Stomach smooth muscle (tissue), 2 donors: Measurements from ENCODE around the gene ADK.

ENCODE experiments used
- H3K27ac ChIP-seq: one replicate; pipeline ENCODE4 v1.7.0; 2013; ENCODE audit warnings: mild to moderate bottlenecking, low read length, inconsistent platforms
- H3K27me3 ChIP-seq, 2 donors: one replicate each; pipeline ENCODE4 v1.7.0; 2013; ENCODE audit warnings: low read length in 2 of 2; ENCODE audit not compliant: insufficient read depth in 2 of 2, control insufficient read depth in 1 of 2
- H3K36me3 ChIP-seq, 2 donors: one replicate each; pipeline ENCODE4 v1.7.0; 2013; ENCODE audit warnings: low read length in 2 of 2; ENCODE audit not compliant: control insufficient read depth in 2 of 2, insufficient read depth in 2 of 2
- H3K4me1 ChIP-seq: one replicate; pipeline ENCODE4 v1.7.0; 2013; ENCODE audit warnings: low read length; ENCODE audit not compliant: control insufficient read depth, insufficient read depth
- H3K4me3 ChIP-seq, 2 donors: one replicate each; pipeline ENCODE4 v1.7.0; 2013; ENCODE audit warnings: low read length in 2 of 2
- H3K9ac ChIP-seq, 2 donors: one replicate each; pipeline ENCODE4 v1.7.0; 2013; ENCODE audit warnings: low read length in 2 of 2, mild to moderate bottlenecking in 1 of 2
- H3K9me3 ChIP-seq, 2 donors: one replicate each; pipeline ENCODE4 v1.7.0; 2013; ENCODE audit warnings: low read length in 2 of 2; ENCODE audit not compliant: control insufficient read depth in 2 of 2
- donor health status: healthy.
- donor health status: Pancreatic carcinoma.

The ADK gene

DNA sequence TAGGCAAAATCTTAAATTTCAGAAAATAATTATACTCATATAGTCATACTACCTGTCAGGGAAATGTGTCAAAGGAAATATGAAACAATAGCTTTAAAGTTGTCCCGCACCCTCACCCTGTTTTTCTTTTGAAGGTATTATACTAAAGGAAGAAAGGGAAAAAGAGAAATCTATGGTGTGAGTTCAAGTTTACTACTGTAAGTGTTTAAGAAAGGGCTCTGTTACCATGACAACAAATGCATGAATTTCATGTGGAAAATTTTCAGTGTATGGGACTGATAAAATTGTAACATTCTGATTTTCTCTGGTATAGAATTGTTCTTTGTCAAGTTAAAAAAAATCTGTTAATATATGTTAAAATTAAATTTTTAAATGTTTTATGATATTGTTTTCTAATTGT, 229.8 kb downstream of the ADK start:
- no peaks in the 10 kb centered on the region for H3K4me1 ChIP-seq
- H3K9me3 ChIP-seq, result no peaks in the 10 kb centered on the region
- H3K4me3 ChIP-seq, result no peak overlapping the region
- no peak overlapping the region for H3K27ac ChIP-seq
- no peak overlapping the region for H3K9ac ChIP-seq
- H3K36me3 ChIP-seq, result no peaks in the 10 kb centered on the region
- H3K27me3 ChIP-seq, result no peaks in the 10 kb centered on the region

DNA sequence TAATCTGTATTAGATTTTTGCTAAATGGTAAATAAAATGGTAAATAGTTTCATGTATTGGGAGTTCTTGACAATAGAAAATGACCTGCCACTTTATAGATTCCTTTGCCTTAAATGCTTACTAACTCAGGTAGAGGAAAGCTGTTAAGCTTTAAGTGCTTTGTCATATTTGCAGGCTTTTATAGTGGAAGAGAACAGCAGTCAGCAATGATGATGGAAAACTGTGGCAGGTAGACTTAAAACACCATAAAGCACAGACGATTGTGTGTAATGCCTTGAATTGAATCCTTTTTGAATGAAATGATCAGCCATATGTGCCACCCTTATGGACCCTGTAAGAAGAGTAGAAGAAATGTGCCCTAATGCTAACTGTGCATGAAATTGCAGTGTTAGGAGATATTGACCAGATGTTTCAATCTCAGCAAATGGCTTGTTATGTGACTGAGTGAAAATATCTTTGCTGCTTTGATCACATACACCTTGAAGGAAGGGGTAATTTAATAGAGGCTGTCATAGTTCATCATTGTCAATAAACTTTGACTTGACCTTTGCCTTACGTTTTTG, 230.4 kb downstream of the ADK start:
- no peak overlapping the region for H3K27ac ChIP-seq
- no peaks in the 10 kb centered on the region for H3K4me1 ChIP-seq
- no peak overlapping the region for H3K9ac ChIP-seq
- H3K4me3 ChIP-seq, result no peak overlapping the region
- no peaks in the 10 kb centered on the region for H3K9me3 ChIP-seq
- no peaks in the 10 kb centered on the region for H3K27me3 ChIP-seq
- no peaks in the 10 kb centered on the region for H3K36me3 ChIP-seq

DNA sequence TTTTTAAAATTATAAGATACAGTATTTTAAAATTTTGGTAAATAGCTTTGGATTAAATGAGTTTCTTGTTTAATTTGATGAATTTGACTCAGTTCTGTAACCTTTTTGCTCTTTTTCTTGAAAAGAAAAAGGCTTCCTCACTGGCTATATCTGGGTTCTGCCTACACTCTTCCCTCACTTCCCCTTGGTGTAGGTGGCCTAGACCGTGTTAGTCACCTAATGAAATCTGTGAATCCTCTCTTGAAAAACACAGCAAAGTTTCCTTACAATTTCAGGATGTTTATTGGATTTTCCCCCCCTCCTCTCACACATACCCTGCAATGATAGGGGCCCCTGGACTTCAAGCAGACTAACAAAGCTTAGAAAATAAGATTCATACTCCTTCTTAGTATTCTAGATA, 231.6 kb downstream of the ADK start:
- Histone ChIP-seq H3K36me3 (no peaks in the 10 kb centered on the region), H3K4me1 (no peaks in the 10 kb centered on the region), H3K27me3 (no peaks in the 10 kb centered on the region), H3K9ac (no peak overlapping the region), H3K27ac (no peak overlapping the region), H3K4me3 (no peak overlapping the region), H3K9me3 (no peaks in the 10 kb centered on the region)

DNA sequence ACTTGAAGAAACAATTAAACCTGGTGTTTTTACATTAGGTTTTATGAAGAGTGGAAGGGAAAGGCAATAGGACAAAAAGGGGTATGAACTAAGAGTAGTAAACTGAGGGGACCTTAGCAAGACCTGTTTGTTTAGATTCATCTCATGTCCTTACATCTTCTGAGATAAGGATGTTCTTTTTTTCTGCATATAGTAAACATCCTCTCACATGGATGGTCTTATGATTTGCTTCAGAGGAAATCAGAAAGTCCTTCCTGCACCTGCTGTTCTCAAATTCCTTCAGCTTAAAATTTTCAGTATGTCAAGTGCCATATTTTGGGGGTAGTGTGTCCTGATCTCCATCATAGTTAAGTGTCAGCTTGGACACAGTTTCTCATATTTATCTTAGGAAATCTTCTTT, 232.6 kb downstream of the ADK start:
- Histone ChIP-seq H3K27ac (no peak overlapping the region), H3K4me3 (no peak overlapping the region), H3K4me1 (no peaks in the 10 kb centered on the region), H3K27me3 (no peaks in the 10 kb centered on the region), H3K9me3 (no peaks in the 10 kb centered on the region), H3K9ac (no peak overlapping the region), H3K36me3 (no peaks in the 10 kb centered on the region)

DNA sequence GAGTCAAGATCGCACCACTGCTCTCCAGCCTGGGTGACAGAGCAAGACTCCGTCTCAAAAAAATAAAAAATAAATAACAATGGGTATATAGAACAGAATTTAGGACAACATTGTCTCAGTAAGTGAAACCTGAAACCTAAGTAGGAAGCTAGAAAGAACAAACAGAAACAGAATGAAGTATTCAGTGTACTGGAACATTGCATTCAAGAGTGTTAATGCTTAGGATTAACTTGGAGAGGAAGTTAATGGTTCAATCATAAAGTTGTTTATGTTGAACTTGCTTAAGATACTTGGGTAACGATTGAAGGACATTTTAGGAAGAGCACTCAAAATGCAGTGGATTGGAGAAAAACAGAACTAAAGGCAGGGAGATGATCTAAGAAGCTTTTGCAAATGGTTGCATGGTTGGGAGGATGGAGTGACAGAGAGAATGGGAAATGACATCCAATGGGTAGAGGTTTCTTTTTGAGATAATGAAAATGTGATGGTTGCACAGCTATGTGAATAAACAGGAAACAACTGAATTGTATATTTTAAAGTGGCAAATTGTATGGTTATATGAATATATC, 233.7 kb downstream of the ADK start:
- Histone ChIP-seq H3K27me3 (no peaks in the 10 kb centered on the region), H3K9me3 (no peaks in the 10 kb centered on the region), H3K36me3 (no peaks in the 10 kb centered on the region), H3K9ac (no peak overlapping the region), H3K27ac (no peak overlapping the region), H3K4me3 (no peak overlapping the region), H3K4me1 (no peaks in the 10 kb centered on the region)

DNA sequence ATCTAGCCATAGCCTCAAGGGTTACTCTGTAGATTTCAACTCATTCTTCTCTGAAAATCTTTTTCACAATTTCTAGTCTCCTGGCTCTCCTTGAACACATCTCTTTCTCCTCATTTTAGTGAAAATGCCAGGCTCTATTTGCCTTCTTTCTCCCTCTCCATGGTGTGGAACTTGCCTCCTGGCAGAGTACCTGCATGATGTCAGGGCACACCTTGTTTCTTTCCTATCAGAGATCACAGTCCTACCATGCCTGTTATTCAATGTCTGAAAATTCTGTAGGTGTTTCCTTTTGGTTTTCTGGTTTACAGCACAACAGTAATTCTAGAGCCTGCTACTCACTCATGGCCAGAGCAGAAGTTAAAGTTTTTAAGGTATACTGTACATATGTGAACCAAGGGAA, 237.8 kb downstream of the ADK start:
- Histone ChIP-seq H3K9me3 (no peaks in the 10 kb centered on the region), H3K4me3 (no peak overlapping the region), H3K9ac (no peak overlapping the region), H3K36me3 (no peaks in the 10 kb centered on the region), H3K27me3 (no peaks in the 10 kb centered on the region), H3K27ac (no peak overlapping the region), H3K4me1 (no peaks in the 10 kb centered on the region)

DNA sequence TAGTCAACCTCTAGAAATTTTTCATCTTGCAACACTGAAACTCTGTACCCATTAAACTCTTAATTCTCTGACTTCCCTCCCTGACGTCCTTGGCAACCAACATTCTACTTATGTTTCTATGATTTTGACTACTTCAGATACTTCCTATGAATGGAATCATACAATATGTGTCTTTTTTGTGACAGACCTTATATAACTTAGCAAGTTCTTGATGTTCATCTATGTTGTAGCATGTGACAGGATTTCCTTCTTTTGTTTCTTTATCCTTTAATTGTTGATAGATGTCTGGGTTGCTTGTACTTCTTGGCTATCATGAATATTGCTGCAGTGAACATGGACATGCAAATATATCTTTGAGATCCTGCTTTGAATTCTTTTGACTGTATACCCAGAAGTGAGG, 240.8 kb downstream of the ADK start:
- H3K36me3 ChIP-seq, result no peaks in the 10 kb centered on the region
- H3K27ac ChIP-seq, result no peak overlapping the region
- H3K9ac ChIP-seq, result no peak overlapping the region
- H3K4me1 ChIP-seq, result no peaks in the 10 kb centered on the region
- no peak overlapping the region for H3K4me3 ChIP-seq
- no peaks in the 10 kb centered on the region for H3K27me3 ChIP-seq
- no peaks in the 10 kb centered on the region for H3K9me3 ChIP-seq

DNA sequence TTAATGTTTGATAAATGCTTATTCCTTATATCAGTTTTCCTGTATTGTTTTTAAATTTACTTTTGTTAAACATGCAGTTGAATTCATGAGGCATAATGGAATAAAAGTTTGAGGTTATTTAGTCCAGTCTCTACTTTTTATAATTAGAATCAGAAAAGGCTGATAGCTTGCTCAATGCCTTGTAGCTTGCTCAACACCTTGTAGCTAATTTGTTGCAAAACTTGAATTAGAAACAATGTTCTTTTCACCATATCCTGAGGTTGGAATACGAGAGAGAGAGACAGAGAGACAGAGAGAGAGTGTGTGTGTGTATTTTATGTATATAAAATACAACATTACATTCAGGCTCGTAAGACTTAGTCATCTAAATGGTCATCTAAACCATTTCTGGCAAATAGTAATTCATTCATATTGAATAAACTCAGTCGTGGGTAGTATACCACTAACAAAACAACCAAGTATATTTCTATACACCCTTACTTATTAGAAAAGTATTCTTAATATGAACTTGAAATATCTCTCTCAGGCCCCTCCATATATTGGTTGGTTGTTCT, 243.5 kb downstream of the ADK start:
- Histone ChIP-seq H3K9ac (no peak overlapping the region), H3K4me3 (no peak overlapping the region), H3K27ac (no peak overlapping the region), H3K27me3 (no peaks in the 10 kb centered on the region), H3K4me1 (no peaks in the 10 kb centered on the region), H3K36me3 (no peaks in the 10 kb centered on the region), H3K9me3 (no peaks in the 10 kb centered on the region)

DNA sequence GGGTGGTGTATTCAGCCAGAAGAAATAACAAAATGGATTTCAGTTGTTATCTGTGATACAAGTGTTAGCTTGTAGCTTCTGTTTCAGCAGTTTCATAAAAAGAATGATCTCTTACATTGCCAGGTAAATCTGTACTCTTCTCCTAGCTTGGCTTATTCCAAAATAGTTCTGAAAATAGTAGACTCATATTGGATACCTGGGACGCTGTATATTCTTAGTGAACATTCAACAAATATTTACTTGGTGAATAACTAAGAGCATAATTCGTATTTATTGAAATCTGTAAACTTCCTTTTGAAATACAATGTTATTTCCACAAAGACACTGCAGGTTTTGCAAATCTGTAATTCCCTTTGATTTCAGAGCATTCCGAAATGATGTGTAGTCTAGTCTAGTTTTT, 249.2 kb downstream of the ADK start:
- Histone ChIP-seq H3K9me3 (no peaks in the 10 kb centered on the region), H3K36me3 (no peaks in the 10 kb centered on the region), H3K4me1 (no peaks in the 10 kb centered on the region), H3K27ac (no peak overlapping the region), H3K9ac (no peak overlapping the region), H3K27me3 (no peaks in the 10 kb centered on the region), H3K4me3 (no peak overlapping the region)

DNA sequence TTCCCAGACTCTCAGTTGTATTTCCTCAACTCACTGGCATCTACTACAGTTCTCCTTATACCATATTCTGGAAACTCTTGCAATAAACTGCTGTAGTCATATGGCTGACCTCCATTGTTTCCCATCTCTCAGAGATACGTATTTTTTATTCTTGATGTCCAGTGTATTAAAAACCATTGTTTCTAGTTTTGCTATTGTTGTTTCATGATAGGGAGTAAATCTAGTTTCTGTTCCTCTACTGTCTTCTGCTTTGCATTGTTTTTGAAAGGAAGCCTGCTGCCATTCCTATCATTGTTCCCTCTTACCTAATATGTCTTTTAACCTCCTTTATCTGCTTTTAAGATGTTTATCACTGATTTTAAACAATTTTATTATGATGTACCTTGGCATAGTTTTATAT, 255.0 kb downstream of the ADK start:
- Histone ChIP-seq H3K27me3 (no peaks in the 10 kb centered on the region), H3K4me1 (no peaks in the 10 kb centered on the region), H3K9me3 (no peaks in the 10 kb centered on the region), H3K27ac (no peak overlapping the region), H3K9ac (no peak overlapping the region), H3K36me3 (no peaks in the 10 kb centered on the region), H3K4me3 (no peak overlapping the region)

DNA sequence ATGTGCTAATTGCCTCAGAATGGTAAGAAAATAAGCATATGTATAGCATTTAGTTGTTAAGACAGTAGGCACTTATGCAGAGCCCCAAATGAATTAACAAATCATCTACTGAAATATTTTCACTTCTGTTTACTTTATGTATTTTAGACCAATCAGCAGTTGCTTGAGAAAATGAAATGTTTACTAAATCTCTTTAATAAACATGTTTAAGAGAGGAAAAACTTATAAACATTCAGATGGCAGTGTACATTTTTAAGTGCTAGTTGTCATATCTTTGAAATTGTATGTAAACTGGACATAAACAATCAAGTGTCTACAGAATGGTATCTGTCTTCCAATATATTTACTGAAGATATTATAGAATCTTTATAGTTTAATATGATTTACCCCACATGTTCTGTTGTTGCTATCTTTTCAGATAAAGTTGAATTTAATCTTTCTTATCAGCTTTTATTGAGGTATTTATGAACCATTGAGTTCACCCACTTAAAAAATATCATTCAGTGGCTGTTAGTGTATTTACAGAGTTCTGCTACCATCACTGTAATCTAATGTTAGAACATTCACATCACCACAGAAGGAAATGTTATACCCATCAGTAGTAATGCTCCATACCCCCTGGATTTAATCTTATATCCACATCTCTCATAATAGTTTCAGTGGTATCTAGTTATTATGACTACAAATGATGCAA, 264.3 kb downstream of the ADK start:
- no peaks in the 10 kb centered on the region for H3K4me1 ChIP-seq
- no peaks in the 10 kb centered on the region for H3K27me3 ChIP-seq
- H3K36me3 ChIP-seq, result no peaks in the 10 kb centered on the region
- H3K9ac ChIP-seq, result no peak overlapping the region
- H3K4me3 ChIP-seq, result no peak overlapping the region
- no peaks in the 10 kb centered on the region for H3K9me3 ChIP-seq
- H3K27ac ChIP-seq, result no peak overlapping the region
